MG63 (cell line): Measurements from ENCODE around the gene ATAD3A. TPM values are rescaled to one million over a fixed set of nuclear protein-coding genes. Genes with fewer than 3 reads are reported as not detected.
"Not testable (repeated sequence)": the region's sequence is repeated elsewhere in the genome, so short reads cannot be mapped to it uniquely, and the experiment has no call there.

Source experiments
- DNase-seq: peaks from one replicate; pipeline ENCODE4 v3.0.0-alpha.2; 2020
- H3K27me3 ChIP-seq: fragments of 250-450 bp; sonication (Bioruptor Pico); 2 replicates; pipeline ENCODE4 v1.5.1; 2020; ENCODE audit warnings: mild to moderate bottlenecking, moderate library complexity
- H3K36me3 ChIP-seq: fragments of 250-450 bp; sonication (Bioruptor Pico); 2 replicates; pipeline ENCODE4 v1.5.1; 2020; ENCODE audit warnings: mild to moderate bottlenecking, moderate library complexity
- H3K4me3 ChIP-seq: fragments of 250-450 bp; sonication (Bioruptor Pico); 2 replicates; pipeline ENCODE4 v1.5.1; 2020; ENCODE audit warnings: mild to moderate bottlenecking, moderate library complexity
- H3K9me3 ChIP-seq: fragments of 250-450 bp; sonication (Bioruptor Pico); 2 replicates; pipeline ENCODE4 v1.5.1; 2020; ENCODE audit warnings: mild to moderate bottlenecking, moderate library complexity
- total RNA-seq: library from RNA; depleted of rRNA; stranded (reverse); fragments of >200 nt; shearing (Covaris generic); gene quantifications from 2 replicates; pipeline ENCODE4 v1.2.3, GENCODE V29; 2014; ENCODE audit warnings: low replicate concordance

The ATAD3A gene
- total RNA-seq, 1 experiment from 2014 or later = 74.6 TPM

DNA sequence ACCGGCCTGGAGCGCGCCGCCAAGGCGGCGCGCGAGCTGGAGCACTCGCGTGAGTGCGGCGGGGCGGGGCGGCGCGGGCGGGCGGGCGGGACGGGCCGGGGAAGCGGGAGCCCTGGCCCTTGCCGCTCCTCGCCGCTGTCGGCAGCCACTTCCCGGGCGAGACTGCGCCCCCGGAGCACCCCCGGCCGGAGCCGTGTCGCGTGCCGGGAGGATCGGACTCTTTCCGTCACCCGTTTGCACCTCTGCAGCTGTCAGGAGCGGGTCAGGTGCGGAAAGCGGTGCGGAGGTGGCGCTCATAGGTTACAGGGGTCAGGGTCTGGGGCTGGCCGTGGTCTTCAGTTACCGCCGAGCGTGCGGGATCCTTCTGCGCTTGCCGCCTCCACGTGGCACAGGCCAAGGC, 463 bp downstream of the ATAD3A start:
- DNase-seq = not testable (repeated sequence)

GRCh38 chr1:1513675-1514074, 1.7 kb downstream of the ATAD3A start:
- H3K27me3 ChIP-seq, DNase-seq, H3K9me3 ChIP-seq: not testable (repeated sequence)
- H3K4me3 ChIP-seq = peak overlapping the region; percentile 34
- peaks cover 26% of the 10 kb centered on the region for H3K36me3 ChIP-seq

More for the DNA sequence above, 463 bp downstream of the ATAD3A start:
- Histone ChIP-seq H3K4me3 (peak overlapping the region; percentile 74), H3K36me3 (peaks cover 21% of the 10 kb centered on the region)
- not testable (repeated sequence) for H3K27me3 ChIP-seq, H3K9me3 ChIP-seq

- H3K9me3 ChIP-seq, DNase-seq, H3K4me3 ChIP-seq, H3K27me3 ChIP-seq: not testable (repeated sequence)
- peaks cover 26% of the 10 kb centered on the region for H3K36me3 ChIP-seq
Measured at GRCh38 chr1:1514376-1514775, 2.4 kb downstream of the ATAD3A start.

DNA sequence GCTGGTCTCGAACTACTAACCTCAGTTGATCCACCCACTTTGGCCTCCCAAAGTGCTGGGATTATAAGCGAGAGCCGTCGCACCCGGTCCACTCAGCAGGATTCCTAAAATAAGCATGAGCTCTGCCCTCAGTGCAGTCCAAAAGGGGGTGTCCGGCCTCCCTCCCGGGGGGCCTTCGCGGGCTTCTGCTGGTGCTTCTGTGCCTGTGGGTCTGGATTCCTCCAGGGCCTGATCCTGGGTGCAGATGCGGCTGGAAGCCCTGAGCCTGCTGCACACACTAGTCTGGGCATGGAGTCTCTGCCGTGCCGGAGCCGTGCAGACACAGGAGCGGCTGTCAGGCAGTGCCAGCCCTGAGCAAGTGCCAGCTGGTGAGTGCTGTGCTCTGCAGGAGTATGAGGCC, 5.0 kb downstream of the ATAD3A start:
- H3K36me3 ChIP-seq = peaks cover 37% of the 10 kb centered on the region
- H3K4me3 ChIP-seq, H3K9me3 ChIP-seq, H3K27me3 ChIP-seq, DNase-seq: not testable (repeated sequence)

- Histone ChIP-seq H3K4me3 (no peak overlapping the region), H3K36me3 (peaks cover 39% of the 10 kb centered on the region), H3K27me3 (no peaks in the 10 kb centered on the region), H3K9me3 (no peaks in the 10 kb centered on the region)
- DNase-seq = no peak
Measured at GRCh38 chr1:1517973-1518620, 6.1 kb downstream of the ATAD3A start.

GRCh38 chr1:1518621-1519007, 6.7 kb downstream of the ATAD3A start:
- H3K4me3 ChIP-seq, H3K9me3 ChIP-seq, H3K27me3 ChIP-seq, DNase-seq: not testable (repeated sequence)
- peaks cover 41% of the 10 kb centered on the region for H3K36me3 ChIP-seq

DNA sequence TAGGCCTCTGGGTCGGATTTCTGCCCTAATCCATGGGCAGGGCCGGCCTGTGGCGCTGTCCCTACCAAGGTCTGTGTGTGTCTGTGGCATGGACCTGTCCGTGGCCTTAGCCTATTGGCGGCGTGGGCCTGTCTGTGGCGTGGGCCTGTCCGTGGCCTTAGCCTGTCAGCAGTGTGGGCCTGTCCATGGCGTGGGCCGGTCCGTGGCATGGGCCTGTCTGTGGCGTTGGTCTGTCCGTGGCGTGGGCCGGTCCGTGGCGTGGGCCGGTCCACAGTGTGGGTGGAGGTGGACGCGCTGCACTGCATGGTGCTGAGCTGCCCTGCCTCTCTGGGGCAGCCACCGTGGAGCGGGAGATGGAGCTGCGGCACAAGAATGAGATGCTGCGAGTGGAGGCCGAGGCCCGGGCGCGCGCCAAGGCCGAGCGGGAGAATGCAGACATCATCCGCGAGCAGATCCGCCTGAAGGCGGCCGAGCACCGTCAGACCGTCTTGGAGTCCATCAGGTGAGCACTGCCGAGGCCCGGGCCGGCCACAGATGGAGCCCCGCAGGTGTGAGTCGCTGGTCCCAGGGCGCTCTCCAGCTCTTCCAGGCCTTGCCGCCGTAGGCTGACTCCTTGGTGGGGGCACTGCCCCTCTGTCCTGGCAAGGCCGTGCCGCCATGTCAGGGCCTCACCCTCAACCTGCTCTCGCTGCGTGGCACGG, 8.0 kb downstream of the ATAD3A start:
- not testable (repeated sequence) for DNase-seq, H3K9me3 ChIP-seq, H3K4me3 ChIP-seq, H3K27me3 ChIP-seq
- H3K36me3 ChIP-seq = peaks cover 39% of the 10 kb centered on the region

- Histone ChIP-seq H3K36me3 (peaks cover 33% of the 10 kb centered on the region), H3K4me3 (no peak overlapping the region), H3K9me3 (no peaks in the 10 kb centered on the region), H3K27me3 (no peaks in the 10 kb centered on the region)
- DNase-seq = no peak
Measured at GRCh38 chr1:1521331-1521730, 9.4 kb downstream of the ATAD3A start.

DNA sequence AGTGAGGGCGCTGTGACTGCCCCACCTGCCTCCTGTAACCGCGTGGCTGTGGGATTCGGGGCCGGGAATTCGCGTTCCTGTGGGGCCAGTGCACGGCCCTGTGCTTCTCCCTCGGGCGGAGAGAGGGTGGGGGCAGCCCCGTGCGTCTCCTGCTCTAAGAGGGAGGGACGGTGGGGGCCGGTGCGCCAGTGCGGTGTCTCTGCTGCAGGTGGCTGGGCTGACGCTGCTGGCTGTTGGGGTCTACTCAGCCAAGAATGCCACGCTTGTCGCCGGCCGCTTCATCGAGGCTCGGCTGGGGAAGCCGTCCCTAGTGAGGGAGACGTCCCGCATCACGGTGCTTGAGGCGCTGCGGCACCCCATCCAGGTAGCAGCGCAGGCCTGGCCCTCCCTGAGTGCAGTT, 10.6 kb downstream of the ATAD3A start:
- not testable (repeated sequence) for H3K27me3 ChIP-seq, DNase-seq, H3K4me3 ChIP-seq, H3K9me3 ChIP-seq
- H3K36me3 ChIP-seq = peaks cover 32% of the 10 kb centered on the region

GRCh38 chr1:1523226-1523625, 11.3 kb downstream of the ATAD3A start:
- H3K27me3 ChIP-seq, DNase-seq, H3K9me3 ChIP-seq, H3K4me3 ChIP-seq: not testable (repeated sequence)
- H3K36me3 ChIP-seq = peaks cover 32% of the 10 kb centered on the region

- H3K36me3 ChIP-seq = peaks cover 36% of the 10 kb centered on the region
- not testable (repeated sequence) for DNase-seq, H3K27me3 ChIP-seq, H3K4me3 ChIP-seq, H3K9me3 ChIP-seq
Measured at GRCh38 chr1:1523651-1524050, 11.7 kb downstream of the ATAD3A start.

- peaks cover 49% of the 10 kb centered on the region for H3K36me3 ChIP-seq
- H3K4me3 ChIP-seq, DNase-seq: not testable (repeated sequence)
Measured at GRCh38 chr1:1524750-1525383, 12.9 kb downstream of the ATAD3A start.

DNA sequence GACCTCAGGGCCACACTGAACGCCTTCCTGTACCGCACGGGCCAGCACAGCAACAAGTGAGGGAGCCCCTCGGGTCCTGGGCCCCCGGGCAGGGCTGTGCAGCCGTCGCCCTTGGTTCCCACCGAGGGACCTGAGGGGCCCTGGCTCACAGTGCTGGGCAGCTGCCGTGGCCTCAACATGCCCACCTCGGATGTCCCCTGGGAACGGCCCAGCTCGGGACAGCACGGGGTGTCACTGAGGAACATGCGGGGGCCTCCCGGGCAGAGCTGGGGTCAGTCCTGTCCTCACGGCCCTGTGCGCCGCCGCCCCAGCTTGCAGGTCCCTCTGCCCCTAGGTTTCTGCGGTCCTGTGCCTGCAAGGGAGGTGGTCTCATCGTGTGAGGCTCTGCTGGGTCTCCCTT, 14.5 kb downstream of the ATAD3A start:
- H3K9me3 ChIP-seq, H3K27me3 ChIP-seq, H3K4me3 ChIP-seq, DNase-seq: not testable (repeated sequence)
- H3K36me3 ChIP-seq = peaks cover 54% of the 10 kb centered on the region

More at GRCh38 chr1:1524750-1525383, 12.9 kb downstream of the ATAD3A start:
- not testable (repeated sequence) for H3K27me3 ChIP-seq, H3K9me3 ChIP-seq

GRCh38 chr1:1527092-1527816, 15.3 kb downstream of the ATAD3A start:
- H3K27me3 ChIP-seq = no peaks in the 10 kb centered on the region
- DNase-seq = no peak
- H3K4me3 ChIP-seq = no peak overlapping the region
- H3K36me3 ChIP-seq = peaks cover 53% of the 10 kb centered on the region
- peaks cover 4% of the 10 kb centered on the region; the same call in 1 of the 2 replicates for H3K9me3 ChIP-seq

DNA sequence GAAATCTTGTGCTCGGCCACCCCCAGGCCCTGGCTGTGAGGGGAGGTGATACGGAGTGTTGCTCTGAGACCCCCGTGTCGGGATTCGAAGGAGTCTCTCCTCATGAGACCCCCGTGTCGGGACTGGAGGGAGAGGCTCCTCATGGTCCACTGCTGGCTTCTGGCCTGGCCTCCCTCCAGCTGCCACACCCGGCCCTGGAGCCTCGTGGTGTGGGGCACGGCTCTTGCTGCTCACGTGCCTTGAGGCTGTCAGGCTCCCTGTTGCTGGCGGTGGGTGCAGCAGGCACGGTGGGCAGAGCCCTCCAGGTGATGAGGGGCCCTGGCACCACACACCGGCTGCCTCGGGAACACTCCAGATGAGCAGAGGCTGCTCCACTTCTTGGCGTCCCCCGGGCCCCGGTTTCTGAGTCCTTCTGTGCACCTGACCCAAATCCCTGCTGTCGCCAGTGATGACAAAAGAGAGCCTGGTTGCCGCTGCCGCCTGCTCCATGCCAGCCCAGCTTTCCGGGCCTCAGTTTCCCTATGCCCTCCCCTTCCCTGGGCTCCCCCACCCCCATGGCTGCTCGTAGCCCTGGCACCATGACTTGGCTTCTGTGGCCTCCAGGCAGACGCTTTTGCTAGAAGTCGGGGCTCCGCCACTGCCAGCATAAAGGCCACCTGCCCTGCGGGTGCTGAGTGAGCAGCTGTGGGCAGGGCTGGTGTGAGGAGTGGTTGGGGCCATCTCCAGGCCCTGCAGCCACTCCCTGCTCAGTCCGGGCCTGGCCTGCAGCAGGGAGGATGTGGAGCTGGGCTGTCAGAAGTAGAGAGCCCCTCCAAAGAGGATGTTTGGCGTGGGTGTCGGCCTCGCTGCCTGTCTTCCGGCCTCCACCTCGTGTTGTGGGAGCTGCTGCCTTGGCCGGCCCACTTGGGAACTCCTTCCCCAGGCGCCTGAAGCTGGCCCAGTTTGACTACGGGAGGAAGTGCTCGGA, 16.6 kb downstream of the ATAD3A start:
- no peak overlapping the region for H3K4me3 ChIP-seq
- H3K27me3 ChIP-seq = no peaks in the 10 kb centered on the region
- peaks cover 4% of the 10 kb centered on the region; the same call in 1 of the 2 replicates for H3K9me3 ChIP-seq
- no peak for DNase-seq
- peaks cover 52% of the 10 kb centered on the region for H3K36me3 ChIP-seq

GRCh38 chr1:1529321-1529720, 17.4 kb downstream of the ATAD3A start:
- Histone ChIP-seq H3K36me3 (peaks cover 50% of the 10 kb centered on the region), H3K27me3 (no peaks in the 10 kb centered on the region)
- DNase-seq = no peak

More at GRCh38 chr1:1529321-1529720, 17.4 kb downstream of the ATAD3A start:
- H3K4me3 ChIP-seq = no peak overlapping the region
- H3K9me3 ChIP-seq = peaks cover 4% of the 10 kb centered on the region; the same call in 1 of the 2 replicates
